Breast epithelium (tissue), 4 donors: Measurements from ENCODE around the gene NAPG. TPM values are rescaled to one million over a fixed set of nuclear protein-coding genes. Genes with fewer than 3 reads are reported as not detected.
"Not testable (repeated sequence)": the region's sequence is repeated elsewhere in the genome, so short reads cannot be mapped to it uniquely, and the experiment has no call there.

Experiments used
- DNase-seq, 2 donors: peaks; one replicate each; pipeline ENCODE4 v3.0.0-alpha.2; 2019; ENCODE audit warnings: low spot score in 2 of 2
- H3K27ac ChIP-seq, 2 donors: fragments of 200-600 bp; sonication (generic) in 1 of 2; one replicate each; pipeline ENCODE4 v1.5.1; 2016 to 2019; ENCODE audit warnings: mild to moderate bottlenecking in 1 of 2
- H3K27me3 ChIP-seq, 2 donors: fragments of 200-600 bp; sonication (generic) in 1 of 2; one replicate each; pipeline versions ENCODE4 v1.5.1 to v1.6.0; 2017 to 2019; ENCODE audit warnings: control low read depth in 1 of 2, mild to moderate bottlenecking in 1 of 2
- H3K36me3 ChIP-seq: fragments of 200-600 bp; one replicate; pipeline ENCODE4 v1.5.1; 2019
- H3K4me1 ChIP-seq, 2 donors: fragments of 200-600 bp; sonication (generic); one replicate each; pipeline ENCODE4 v1.5.1; 2016 to 2019; ENCODE audit warnings: control low read depth in 1 of 2
- H3K4me3 ChIP-seq, 3 donors: fragments of 200-600 bp; sonication (generic); 1 replicate in 2 of 3; 2 replicates in 1 of 3; pipeline ENCODE4 v1.5.1; 2016 to 2019; ENCODE audit warnings: mild to moderate bottlenecking in 3 of 3, moderate library complexity in 2 of 3
- H3K9me3 ChIP-seq, 2 donors: fragments of 200-600 bp; sonication (generic) in 1 of 2; one replicate each; pipeline ENCODE4 v1.5.1; 2016 to 2019; ENCODE audit warnings: control low read depth in 1 of 2
- POLR2A ChIP-seq: fragments of 450-650 bp; IDR thresholded peaks from one replicate; pipeline ENCODE4 v1.6.1; 2016; ENCODE audit warnings: antibody characterized with exemption, mild to moderate bottlenecking, moderate library complexity
- POLR2AphosphoS5 ChIP-seq, 3 donors: sonication (generic); formaldehyde crosslinking; IDR thresholded peaks; one replicate each; pipeline ENCODE4 v1.6.1; 2017; ENCODE audit warnings: antibody characterized with exemption in 3 of 3
- intact Hi-C: fragments of 100-400 bp; cut with DNase I; formaldehyde crosslinking; loops from one replicate; pipeline ENCODE4 v1.15.1; 2023; ENCODE audit warnings: low total_unique reads
- total RNA-seq, 3 donors: library from RNA; depleted of rRNA; stranded (reverse); fragments of >200 nt; gene quantifications; one replicate each; pipeline ENCODE4 v1.1.0, GENCODE V29; 2016
- TF ChIP-seq, protein P1 (sequence below), 3 donors: fragments of 450-650 bp; IDR thresholded peaks; one replicate each; pipeline ENCODE4 v1.5.1; 2016 to 2017; ENCODE audit warnings: antibody characterized with exemption in 3 of 3, mild to moderate bottlenecking in 3 of 3, moderate library complexity in 3 of 3

NAPG gene
- total RNA-seq, 3 donors from 2014 or later = 23.2 to 46.7 (median 24.6) TPM

DNA sequence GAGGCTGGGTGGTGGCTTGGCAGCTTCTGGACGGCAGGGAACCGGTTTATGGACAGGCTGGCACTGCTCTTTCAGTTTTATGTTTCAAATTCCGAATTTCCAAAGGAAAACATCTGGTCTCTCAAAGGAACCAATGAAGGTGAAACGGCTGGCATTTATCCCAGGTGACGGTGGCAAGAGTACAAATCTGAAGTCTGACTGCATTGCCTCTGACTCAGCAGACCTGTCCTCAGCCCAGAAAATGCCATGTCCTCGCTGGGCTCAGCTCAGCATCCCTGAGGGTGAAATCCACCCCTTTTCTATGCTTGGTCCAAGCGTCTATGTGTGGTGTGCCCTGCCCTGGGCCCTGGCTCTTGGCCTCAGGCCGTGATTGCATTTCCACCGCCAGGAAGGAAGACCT is 38.1 kb downstream of the NAPG start:
- intact Hi-C loops = no loop called here
- H3K27me3 ChIP-seq = no peaks in the 10 kb centered on the region
- peak in 1 of 2 donors; percentile 72 for DNase-seq
- peak overlapping the region in 1 of 2 donors; percentile 37 for H3K27ac ChIP-seq
- no peaks in the 10 kb centered on the region for H3K36me3 ChIP-seq
- H3K4me3 ChIP-seq = no peak overlapping the region
- H3K9me3 ChIP-seq = no peaks in the 10 kb centered on the region
- no peaks in the 10 kb centered on the region for H3K4me1 ChIP-seq
- TF ChIP-seq POLR2AphosphoS5 (IDR thresholded peaks at IDR 0.05) = no peak
- TF ChIP-seq POLR2A = no peak
- TF ChIP-seq, protein P1, sequence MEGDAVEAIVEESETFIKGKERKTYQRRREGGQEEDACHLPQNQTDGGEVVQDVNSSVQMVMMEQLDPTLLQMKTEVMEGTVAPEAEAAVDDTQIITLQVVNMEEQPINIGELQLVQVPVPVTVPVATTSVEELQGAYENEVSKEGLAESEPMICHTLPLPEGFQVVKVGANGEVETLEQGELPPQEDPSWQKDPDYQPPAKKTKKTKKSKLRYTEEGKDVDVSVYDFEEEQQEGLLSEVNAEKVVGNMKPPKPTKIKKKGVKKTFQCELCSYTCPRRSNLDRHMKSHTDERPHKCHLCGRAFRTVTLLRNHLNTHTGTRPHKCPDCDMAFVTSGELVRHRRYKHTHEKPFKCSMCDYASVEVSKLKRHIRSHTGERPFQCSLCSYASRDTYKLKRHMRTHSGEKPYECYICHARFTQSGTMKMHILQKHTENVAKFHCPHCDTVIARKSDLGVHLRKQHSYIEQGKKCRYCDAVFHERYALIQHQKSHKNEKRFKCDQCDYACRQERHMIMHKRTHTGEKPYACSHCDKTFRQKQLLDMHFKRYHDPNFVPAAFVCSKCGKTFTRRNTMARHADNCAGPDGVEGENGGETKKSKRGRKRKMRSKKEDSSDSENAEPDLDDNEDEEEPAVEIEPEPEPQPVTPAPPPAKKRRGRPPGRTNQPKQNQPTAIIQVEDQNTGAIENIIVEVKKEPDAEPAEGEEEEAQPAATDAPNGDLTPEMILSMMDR (IDR thresholded peaks at IDR 0.05) = no peak

DNA sequence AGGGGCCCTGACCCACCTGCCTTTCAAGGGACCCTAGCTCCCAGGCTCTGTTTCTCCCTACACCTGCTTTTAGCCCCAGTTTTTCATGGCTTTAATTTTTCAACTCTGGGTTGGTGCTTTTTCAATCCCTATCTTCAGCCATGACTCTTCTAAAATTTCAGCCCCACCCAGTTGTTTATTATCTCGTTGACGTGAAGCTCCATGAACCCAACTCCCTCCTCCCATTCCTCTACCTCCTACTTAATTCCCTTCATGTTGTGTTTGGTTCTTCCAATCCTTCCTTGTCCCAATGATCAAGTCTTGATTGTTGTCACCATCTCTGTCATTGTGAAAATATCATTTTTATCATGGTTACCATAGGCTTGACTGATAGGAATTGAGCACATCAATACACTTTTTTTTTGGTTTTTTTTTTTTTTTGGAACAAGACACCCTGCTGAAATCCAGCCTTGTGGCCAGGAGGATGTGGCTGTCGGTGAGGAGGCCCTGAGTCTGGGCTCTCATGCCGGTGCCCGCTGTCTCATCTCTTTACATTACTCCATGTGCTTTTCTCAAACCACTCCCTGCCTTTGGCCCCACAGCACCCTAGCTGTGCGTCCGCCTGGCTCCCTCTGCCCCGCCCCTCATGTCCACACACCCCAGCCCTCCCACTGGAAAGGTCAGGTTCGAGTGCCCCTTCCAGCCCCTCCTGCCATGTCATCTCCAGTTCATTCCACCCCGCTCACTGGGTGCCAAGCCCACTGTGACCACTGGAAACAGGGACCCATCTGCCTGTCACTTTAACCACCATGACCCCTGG is 39.3 kb downstream of the NAPG start:
- H3K27me3 ChIP-seq = no peaks in the 10 kb centered on the region
- intact Hi-C loops = no loop called here
- no peak for DNase-seq
- TF ChIP-seq, protein P1 (IDR thresholded peaks at IDR 0.05) = no peak
- TF ChIP-seq POLR2AphosphoS5 (IDR thresholded peaks at IDR 0.05) = no peak
- no peak for TF ChIP-seq POLR2A
- H3K9me3 ChIP-seq = no peaks in the 10 kb centered on the region
- H3K4me3 ChIP-seq = no peak overlapping the region
- H3K4me1 ChIP-seq = no peaks in the 10 kb centered on the region
- no peak overlapping the region for H3K27ac ChIP-seq
- no peaks in the 10 kb centered on the region for H3K36me3 ChIP-seq

DNA sequence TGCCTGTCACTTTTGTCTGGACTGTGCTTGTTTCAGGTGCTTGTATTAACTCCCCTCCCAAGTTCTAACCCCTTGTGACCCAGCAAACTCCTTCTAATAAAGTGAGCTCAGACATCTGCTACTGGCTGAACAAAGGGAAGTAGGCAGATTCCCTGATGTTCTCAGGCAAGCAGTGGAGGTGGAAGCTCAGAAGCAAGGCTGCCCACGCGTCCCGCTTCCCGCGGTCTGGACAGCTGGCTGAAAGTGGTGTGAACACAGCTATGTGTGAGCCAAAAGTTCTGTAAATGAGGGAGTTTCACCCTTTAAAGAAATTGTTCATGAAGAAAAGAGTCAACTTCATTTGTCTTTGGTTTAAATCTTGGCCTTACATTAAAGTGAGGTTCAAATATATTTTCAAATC is 40.0 kb downstream of the NAPG start:
- TF ChIP-seq POLR2AphosphoS5 (IDR thresholded peaks at IDR 0.05) (no peak), POLR2A (no peak)
- TF ChIP-seq, protein P1 (IDR thresholded peaks at IDR 0.05) = no peak
- no peak overlapping the region for H3K4me3 ChIP-seq
- no peaks in the 10 kb centered on the region for H3K27me3 ChIP-seq
- H3K9me3 ChIP-seq = no peaks in the 10 kb centered on the region
- no peak overlapping the region for H3K27ac ChIP-seq
- DNase-seq = no peak
- H3K4me1 ChIP-seq = no peaks in the 10 kb centered on the region
- H3K36me3 ChIP-seq = no peaks in the 10 kb centered on the region
- intact Hi-C loops = no loop called here

DNA sequence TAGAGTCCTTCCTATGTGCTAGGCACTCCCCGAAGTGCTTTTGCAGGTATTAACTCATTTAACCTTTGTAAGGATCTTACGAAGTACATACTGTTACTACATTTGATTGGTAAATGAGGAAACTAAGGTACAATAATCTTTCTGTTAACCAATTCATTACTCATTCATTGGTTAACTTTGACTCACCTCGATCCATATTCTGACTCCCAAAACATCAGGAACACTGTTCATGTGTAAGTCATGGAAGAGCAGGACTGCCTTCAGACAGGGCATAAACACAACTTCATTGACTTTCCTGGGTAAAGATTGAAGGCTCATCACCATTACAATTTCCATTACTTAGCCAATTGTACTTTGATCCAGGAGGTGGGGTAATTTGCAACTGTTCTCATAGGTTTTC is 40.6 kb downstream of the NAPG start:
- Histone ChIP-seq H3K36me3 (no peaks in the 10 kb centered on the region), H3K27ac (no peak overlapping the region), H3K9me3 (no peaks in the 10 kb centered on the region), H3K4me3 (no peak overlapping the region), H3K4me1 (no peaks in the 10 kb centered on the region), H3K27me3 (no peaks in the 10 kb centered on the region)
- no peak for DNase-seq
- TF ChIP-seq POLR2AphosphoS5 (IDR thresholded peaks at IDR 0.05) = no peak
- TF ChIP-seq, protein P1 (IDR thresholded peaks at IDR 0.05) = no peak
- no peak for TF ChIP-seq POLR2A
- intact Hi-C loops = no loop called here

DNA sequence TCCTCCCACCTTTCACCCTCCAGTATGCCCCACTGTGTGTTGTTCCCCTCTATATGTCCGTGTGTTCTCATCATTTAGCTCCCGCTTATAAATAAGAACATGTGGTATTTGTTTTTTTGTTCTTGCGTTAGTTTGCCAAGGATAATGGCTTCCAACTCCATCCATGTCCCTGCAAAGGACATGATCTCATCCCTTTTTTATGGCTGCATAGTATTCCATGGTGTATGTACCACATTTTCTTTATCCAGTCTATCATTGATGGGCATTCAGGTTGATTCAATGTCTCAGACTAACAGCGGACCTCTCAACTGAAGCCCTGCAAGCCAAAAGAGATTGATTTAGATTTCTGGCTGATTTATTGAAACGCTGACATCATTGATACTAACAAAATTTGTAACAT is 44.1 kb downstream of the NAPG start:
- H3K9me3 ChIP-seq, H3K4me3 ChIP-seq, DNase-seq, H3K36me3 ChIP-seq, intact Hi-C loops, H3K27me3 ChIP-seq, H3K4me1 ChIP-seq, H3K27ac ChIP-seq: not testable (repeated sequence)
